IMR-90 (cell line): ENCODE measurements around the gene AFDN.

Source experiments
- BHLHE40 ChIP-seq: fragments of 150-350 bp; IDR thresholded peaks from 2 replicates; pipeline ENCODE4 v1.6.1; 2016; ENCODE audit warnings: mild to moderate bottlenecking, low read depth, low read length
- CEBPB ChIP-seq: IDR thresholded peaks from 2 replicates; pipeline ENCODE4 v1.6.1; 2012; ENCODE audit warnings: low read depth, low read length, improper control_type of control experiment
- CHD1 ChIP-seq: IDR thresholded peaks from 2 replicates; pipeline ENCODE4 v1.6.1; 2012; ENCODE audit warnings: low read depth, low read length, improper control_type of control experiment
- CTCF ChIP-seq: conservative IDR thresholded peaks from 2 replicates; pipeline ENCODE4 v1.5.1; 2012; ENCODE audit warnings: mild to moderate bottlenecking, low read depth, low read length, improper control_type of control experiment
- ELK1 ChIP-seq: fragments of 150-350 bp; IDR thresholded peaks from 2 replicates; pipeline ENCODE4 v1.6.1; 2016; ENCODE audit warnings: low read depth, mild to moderate bottlenecking, low read length, moderate library complexity, borderline replicate concordance
- FOS ChIP-seq: fragments of 150-350 bp; IDR thresholded peaks from 2 replicates; pipeline ENCODE4 v1.6.1; 2016; ENCODE audit warnings: low read depth, low read length
- MAFK ChIP-seq: IDR thresholded peaks from 2 replicates; pipeline ENCODE4 v1.6.1; 2012; ENCODE audit warnings: low read depth, low read length, improper control_type of control experiment
- MAZ ChIP-seq: IDR thresholded peaks from 2 replicates; pipeline ENCODE4 v1.6.1; 2012; ENCODE audit warnings: low read depth, mild to moderate bottlenecking, low read length, improper control_type of control experiment, moderate library complexity, borderline replicate concordance
- POLR2A ChIP-seq: IDR thresholded peaks from 2 replicates; pipeline ENCODE4 v1.6.1; 2012; ENCODE audit warnings: mild to moderate bottlenecking, low read depth, low read length
- RAD21 ChIP-seq: IDR thresholded peaks from 2 replicates; pipeline ENCODE4 v1.6.1; 2012; ENCODE audit warnings: low read length, improper control_type of control experiment
- RCOR1 ChIP-seq: IDR thresholded peaks from 2 replicates; pipeline ENCODE4 v1.6.1; 2012; ENCODE audit warnings: mild to moderate bottlenecking, low read length, improper control_type of control experiment; ENCODE audit not compliant: insufficient replicate concordance
- RFX5 ChIP-seq: IDR thresholded peaks from 2 replicates; pipeline ENCODE4 v1.8.0; 2012; ENCODE audit warnings: low read depth, mild to moderate bottlenecking, low read length, moderate library complexity
- SMC3 ChIP-seq: fragments of 150-350 bp; IDR thresholded peaks from 2 replicates; pipeline ENCODE4 v1.6.1; 2016; ENCODE audit warnings: low read depth, mild to moderate bottlenecking, antibody characterized with exemption, low read length, moderate library complexity
- USF2 ChIP-seq: fragments of 150-350 bp; IDR thresholded peaks from 2 replicates; pipeline ENCODE4 v1.6.1; 2017; ENCODE audit warnings: mild to moderate bottlenecking, antibody characterized with exemption, low read length, low read depth

- TF ChIP-seq CTCF (no peak), RCOR1 (no peak), USF2 (no peak), CEBPB (no peak), MAFK (no peak), POLR2A (no peak), SMC3 (no peak), ELK1 (no peak), CHD1 (no peak), RFX5 (no peak), FOS (no peak), RAD21 (no peak), MAZ (no peak), BHLHE40 (no peak)
Observed at GRCh38 chr6:167781868-167782267, 44.8 kb upstream of the AFDN start.
